Neuronal stem cell (in vitro differentiated cells): ENCODE results near the gene AMOTL1.

Experiments
- DNase-seq: peaks from one replicate; pipeline ENCODE4 v3.0.0-alpha.2; 2013; ENCODE audit warnings: low spot score
- H2AFZ ChIP-seq: one replicate; pipeline ENCODE4 v1.6.1; 2013; ENCODE audit warnings: mild to moderate bottlenecking, low read length, inconsistent platforms
- H2AK5ac ChIP-seq: 2 replicates; pipeline ENCODE4 v1.6.1; 2013; ENCODE audit warnings: low read depth, mild to moderate bottlenecking, inconsistent platforms, low read length, moderate library complexity, mixed read lengths
- H2BK120ac ChIP-seq: 2 replicates; pipeline ENCODE4 v1.6.1; 2013; ENCODE audit warnings: low read depth, mild to moderate bottlenecking, inconsistent platforms, low read length, moderate library complexity, mixed read lengths
- H2BK12ac ChIP-seq: one replicate; pipeline ENCODE4 v1.6.1; 2013; ENCODE audit warnings: low read length, inconsistent platforms
- H2BK15ac ChIP-seq: 2 replicates; pipeline ENCODE4 v1.6.1; 2013; ENCODE audit warnings: mild to moderate bottlenecking, low read length, inconsistent platforms, mixed read lengths
- H2BK5ac ChIP-seq: one replicate; pipeline ENCODE4 v1.6.1; 2013; ENCODE audit warnings: inconsistent platforms, mild to moderate bottlenecking, low read length, moderate library complexity
- H3K14ac ChIP-seq: one replicate; pipeline ENCODE4 v1.6.1; 2013; ENCODE audit warnings: low read length, inconsistent platforms
- H3K18ac ChIP-seq: 2 replicates; pipeline ENCODE4 v1.6.1; 2013; ENCODE audit warnings: low read length, inconsistent platforms
- H3K23ac ChIP-seq: 2 replicates; pipeline ENCODE4 v1.6.1; 2013; ENCODE audit warnings: low read depth, mild to moderate bottlenecking, mixed read lengths, low read length, inconsistent platforms; ENCODE audit not compliant: poor library complexity
- H3K27ac ChIP-seq: replicated peaks from 3 replicates; pipeline ENCODE4 v1.5.1; 2013; ENCODE audit warnings: low read length, inconsistent platforms
- H3K27me3 ChIP-seq, 3 experiments: 2 replicates each; pipeline ENCODE4 v1.6.1; 2013; ENCODE audit warnings: low read length in 3 of 3, mild to moderate bottlenecking in 2 of 3, inconsistent platforms in 1 of 3, low read depth in 1 of 3, mixed read lengths in 1 of 3, moderate library complexity in 1 of 3; ENCODE audit not compliant: control insufficient read depth in 3 of 3, insufficient read depth in 3 of 3
- H3K36me3 ChIP-seq, 2 donors: replicated peaks in 1 of 2; 2 replicates each; pipeline ENCODE4 v1.6.1; 2013; ENCODE audit warnings: low read length in 2 of 2; ENCODE audit not compliant: control insufficient read depth in 2 of 2, insufficient read depth in 2 of 2
- H3K4ac ChIP-seq: 2 replicates; pipeline ENCODE4 v1.6.1; 2013; ENCODE audit warnings: inconsistent platforms, mild to moderate bottlenecking, low read length, moderate library complexity
- H3K4me1 ChIP-seq, 2 donors: 1 replicate in 1 of 2; 2 replicates in 1 of 2; pipeline ENCODE4 v1.6.1; 2013; ENCODE audit warnings: low read length in 2 of 2, low read depth in 1 of 2; ENCODE audit not compliant: control insufficient read depth in 2 of 2, insufficient read depth in 1 of 2
- H3K4me2 ChIP-seq: one replicate; pipeline ENCODE4 v1.6.1; 2013; ENCODE audit warnings: mild to moderate bottlenecking, low read length, inconsistent platforms; ENCODE audit not compliant: insufficient read depth, poor library complexity, severe bottlenecking
- H3K4me3 ChIP-seq, 2 donors: 2 replicates each; pipeline ENCODE4 v1.5.1; 2013; ENCODE audit warnings: low read length in 2 of 2, mild to moderate bottlenecking in 2 of 2, inconsistent platforms in 1 of 2, moderate library complexity in 1 of 2
- H3K79me1 ChIP-seq: one replicate; pipeline ENCODE4 v1.6.1; 2013; ENCODE audit warnings: low read depth, mild to moderate bottlenecking, inconsistent platforms, low read length, moderate library complexity
- H3K9ac ChIP-seq: one replicate; pipeline ENCODE4 v1.6.1; 2013; ENCODE audit warnings: mild to moderate bottlenecking, low read depth, low read length, inconsistent platforms; ENCODE audit not compliant: poor library complexity
- H3K9me3 ChIP-seq, 2 donors: replicated peaks in 1 of 2; 2 replicates each; pipeline versions ENCODE3 to v1.6.1; 2013; ENCODE audit warnings: low read length in 2 of 2, mild to moderate bottlenecking in 2 of 2, inconsistent platforms in 1 of 2, low read depth in 1 of 2, mixed read lengths in 1 of 2, moderate library complexity in 1 of 2; ENCODE audit not compliant: control insufficient read depth in 2 of 2, insufficient read depth in 1 of 2
- H4K8ac ChIP-seq: one replicate; pipeline ENCODE4 v1.6.1; 2013; ENCODE audit warnings: low read depth, mild to moderate bottlenecking, inconsistent platforms, low read length, moderate library complexity
- H4K91ac ChIP-seq: one replicate; pipeline ENCODE4 v1.6.1; 2013; ENCODE audit warnings: low read length, low read depth, mild to moderate bottlenecking, inconsistent platforms; ENCODE audit not compliant: poor library complexity
- WGBS, 2 donors: extraction: QIAGEN DNeasy Blood & Tissue Kit; methylation state at CpG; one replicate each; pipeline ENCODE4 v1.1.7; 2013; ENCODE audit warnings: missing lambda C conversion rate in 2 of 2, mixed read lengths in 1 of 2; ENCODE audit not compliant: insufficient read length in 2 of 2, insufficient replicate concordance in 1 of 2; ENCODE audit errors: extremely low coverage in 2 of 2; 5-methylcytosine and 5-hydroxymethylcytosine counted together

AMOTL1 gene

GRCh38 chr11:94856443-94856842, 88.3 kb downstream of the AMOTL1 start:
- Histone ChIP-seq H3K4me2 (no peak overlapping the region), H3K36me3 (peaks cover 31 to 100% of the 10 kb centered on the region in 2 donors)

GRCh38 chr11:94857337-94857736, 89.2 kb downstream of the AMOTL1 start:
- Histone ChIP-seq H3K4ac (no peak overlapping the region), H3K4me2 (no peak overlapping the region), H2AFZ (no peak overlapping the region), H4K8ac (no peak overlapping the region), H3K27ac (no peak overlapping the region), H2BK5ac (no peak overlapping the region), H2AK5ac (no peak overlapping the region), H3K9ac (no peak overlapping the region), H3K4me1 (no peaks in the 10 kb centered on the region), H3K4me3 (no peak overlapping the region), H3K9me3 (no peaks in the 10 kb centered on the region), H3K79me1 (no peaks in the 10 kb centered on the region), H3K36me3 (peaks cover 29 to 100% of the 10 kb centered on the region in 2 donors), H3K27me3 (no peaks in the 10 kb centered on the region), H4K91ac (no peak overlapping the region), H2BK12ac (no peak overlapping the region), H2BK15ac (no peak overlapping the region), H3K18ac (no peak overlapping the region), H2BK120ac (no peak overlapping the region), H3K14ac (no peak overlapping the region), H3K23ac (no peak overlapping the region)
- DNase-seq, result no peak
- no CpG with 5 or more reads among the region's 2 CpGs for WGBS, 2 donors

More at GRCh38 chr11:94856443-94856842, 88.3 kb downstream of the AMOTL1 start:
- Histone ChIP-seq H2AK5ac (no peak overlapping the region), H3K4me3 (no peak overlapping the region), H2BK5ac (no peak overlapping the region), H3K18ac (no peak overlapping the region), H3K4me1 (no peaks in the 10 kb centered on the region), H3K9me3 (no peaks in the 10 kb centered on the region), H3K79me1 (no peaks in the 10 kb centered on the region), H4K91ac (no peak overlapping the region), H3K27ac (no peak overlapping the region), H3K14ac (no peak overlapping the region), H2BK12ac (no peak overlapping the region), H3K23ac (no peak overlapping the region), H2BK15ac (no peak overlapping the region), H3K4ac (no peak overlapping the region), H2AFZ (no peak overlapping the region), H4K8ac (no peak overlapping the region), H3K9ac (no peak overlapping the region), H2BK120ac (no peak overlapping the region), H3K27me3 (no peaks in the 10 kb centered on the region)
- no CpG with 5 or more reads among the region's 6 CpGs for WGBS, 2 donors
- DNase-seq, result no peak

- no peaks in the 10 kb centered on the region for H3K27me3 ChIP-seq
- no peak overlapping the region for H2BK5ac ChIP-seq
- H3K27ac ChIP-seq, result no peak overlapping the region
- no peak overlapping the region for H2AFZ ChIP-seq
- no peak overlapping the region for H3K23ac ChIP-seq
- no peak overlapping the region for H3K4ac ChIP-seq
- H2AK5ac ChIP-seq, result no peak overlapping the region
- peaks cover 28 to 100% of the 10 kb centered on the region in 2 donors for H3K36me3 ChIP-seq
- no peak overlapping the region for H4K91ac ChIP-seq
- WGBS, 2 donors, result no CpG with 5 or more reads among the region's 4 CpGs
- no peak overlapping the region for H3K18ac ChIP-seq
- no peak overlapping the region for H2BK12ac ChIP-seq
- no peak overlapping the region for H3K4me3 ChIP-seq
- H3K4me1 ChIP-seq, result no peaks in the 10 kb centered on the region
- H3K9ac ChIP-seq, result no peak overlapping the region
- no peak overlapping the region for H4K8ac ChIP-seq
- H3K9me3 ChIP-seq, result no peaks in the 10 kb centered on the region
- H2BK120ac ChIP-seq, result no peak overlapping the region
- H3K79me1 ChIP-seq, result no peaks in the 10 kb centered on the region
- H2BK15ac ChIP-seq, result no peak overlapping the region
- no peak overlapping the region for H3K14ac ChIP-seq
- no peak for DNase-seq
- H3K4me2 ChIP-seq, result no peak overlapping the region
Observed at GRCh38 chr11:94858012-94858705, 90.0 kb downstream of the AMOTL1 start.

- H3K4me1 ChIP-seq, result no peaks in the 10 kb centered on the region
- H2BK5ac ChIP-seq, result no peak overlapping the region
- H2AK5ac ChIP-seq, result no peak overlapping the region
- no peak for DNase-seq
- no peaks in the 10 kb centered on the region for H3K9me3 ChIP-seq
- no peak overlapping the region for H4K91ac ChIP-seq
- H4K8ac ChIP-seq, result no peak overlapping the region
- H2AFZ ChIP-seq, result no peak overlapping the region
- H3K4me3 ChIP-seq, result no peak overlapping the region
- H3K14ac ChIP-seq, result no peak overlapping the region
- H2BK12ac ChIP-seq, result no peak overlapping the region
- H2BK120ac ChIP-seq, result no peak overlapping the region
- peaks cover 18 to 100% of the 10 kb centered on the region in 2 donors for H3K36me3 ChIP-seq
- H3K27ac ChIP-seq, result no peak overlapping the region
- H3K4me2 ChIP-seq, result no peak overlapping the region
- no peak overlapping the region for H3K9ac ChIP-seq
- H3K4ac ChIP-seq, result no peak overlapping the region
- no CpG with 5 or more reads among the region's 2 CpGs for WGBS, 2 donors
- no peak overlapping the region for H3K23ac ChIP-seq
- H3K18ac ChIP-seq, result no peak overlapping the region
- no peak overlapping the region for H2BK15ac ChIP-seq
- H3K27me3 ChIP-seq, result no peaks in the 10 kb centered on the region
- H3K79me1 ChIP-seq, result no peaks in the 10 kb centered on the region
Observed at GRCh38 chr11:94860333-94860732, 92.2 kb downstream of the AMOTL1 start.
